ELR (cell line): ENCODE data around the gene CSNK1G1.

ENCODE experiments used
- DNase-seq: peaks from one replicate; pipeline ENCODE4 v3.0.0-alpha.2; 2015; ENCODE audit warnings: low read depth

The CSNK1G1 gene

DNA sequence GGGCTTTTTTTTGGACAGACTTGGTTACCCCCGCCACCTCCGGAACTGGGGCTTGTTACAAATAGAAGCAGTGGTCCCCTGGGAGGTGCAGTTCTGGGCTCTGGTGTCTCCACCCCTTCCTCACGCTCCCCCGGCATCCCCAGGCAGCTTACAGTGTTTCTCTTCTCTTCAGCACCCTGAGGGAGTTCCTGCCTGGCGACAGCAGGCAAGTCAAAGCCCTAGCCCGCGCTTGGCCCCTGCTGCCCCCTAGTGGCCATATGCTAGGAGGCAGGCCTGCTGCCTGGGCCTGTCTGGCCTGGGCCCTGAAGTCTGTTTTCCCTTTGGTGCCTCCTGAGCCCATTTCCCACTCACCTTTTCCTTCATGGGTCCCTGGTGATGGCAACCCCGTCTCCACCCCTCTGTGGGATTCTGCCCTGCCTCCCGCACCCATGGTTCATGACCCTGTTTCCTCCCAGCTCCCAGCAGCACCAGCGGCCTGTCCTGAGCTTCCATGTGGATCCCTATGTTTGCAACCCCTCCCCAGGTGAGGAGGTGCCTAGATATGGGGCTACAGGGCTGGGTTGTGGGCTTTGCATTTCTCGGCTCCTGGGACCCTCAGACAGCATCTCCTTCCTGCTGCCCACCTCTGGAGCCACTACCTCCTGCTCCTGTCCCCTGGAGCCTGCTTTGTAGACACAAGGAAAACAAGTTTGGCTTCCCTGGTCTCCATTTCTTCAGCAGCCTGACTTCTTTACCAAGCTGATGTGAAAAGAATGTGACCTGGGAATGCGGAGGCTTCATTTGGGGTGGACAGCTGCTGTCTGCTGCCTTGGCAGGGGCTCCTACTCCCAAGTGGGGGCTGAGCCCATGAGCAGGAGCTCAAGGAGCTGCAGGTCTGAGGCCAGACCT lies 202.2 kb downstream of the CSNK1G1 start:
- DNase-seq: peak; percentile 85

- DNase-seq: peak; percentile 37
Measured at GRCh38 chr15:64152507-64153387, 203.2 kb downstream of the CSNK1G1 start.

DNA sequence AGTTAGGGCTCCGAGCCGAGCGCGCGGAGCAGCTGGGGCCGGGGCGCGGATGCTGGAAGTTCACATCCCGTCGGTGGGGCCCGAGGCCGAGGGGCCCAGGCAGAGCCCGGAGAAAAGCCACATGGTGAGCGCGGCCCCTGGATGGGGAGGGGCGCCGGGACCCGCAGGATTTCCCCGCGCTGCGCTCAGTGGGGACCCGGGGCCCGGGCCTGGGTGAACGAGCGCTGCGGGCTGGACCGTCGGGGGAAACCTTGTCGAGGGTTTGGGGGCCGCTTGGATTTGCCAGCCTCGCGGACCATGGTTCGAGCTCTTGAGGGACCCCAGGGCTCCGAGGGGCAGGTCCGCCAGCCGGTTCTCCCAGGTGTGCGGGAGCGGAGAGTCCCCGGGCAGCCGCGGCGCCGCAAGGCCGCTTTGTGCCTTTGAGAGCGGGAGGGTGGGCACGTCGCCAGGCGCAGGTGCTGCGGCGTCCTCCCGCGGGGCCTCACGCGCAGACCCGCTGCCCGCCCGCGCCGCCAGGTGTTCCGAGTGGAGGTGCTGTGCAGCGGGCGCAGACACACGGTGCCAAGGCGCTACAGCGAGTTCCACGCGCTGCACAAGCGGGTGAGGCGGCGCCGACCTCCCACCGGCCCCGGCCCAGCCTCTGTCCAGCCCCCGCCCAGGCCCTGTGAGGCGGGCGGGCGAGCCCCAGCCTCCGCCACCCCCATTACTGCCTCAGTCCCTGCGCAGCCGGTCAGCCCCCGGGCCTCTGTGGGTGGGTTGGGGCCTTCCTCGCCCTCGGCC lies 204.1 kb downstream of the CSNK1G1 start, which contains the start of gene SNX22:
SNX22 (plus strand) TSS at position 5 of the 780 bp plus-strand sequence; CDS start at position 50, 45 bp downstream.
- DNase-seq: peak; percentile 11

GRCh38 chr15:64149893-64150578 lies 205.9 kb downstream of the CSNK1G1 start:
- no peak for DNase-seq

DNA sequence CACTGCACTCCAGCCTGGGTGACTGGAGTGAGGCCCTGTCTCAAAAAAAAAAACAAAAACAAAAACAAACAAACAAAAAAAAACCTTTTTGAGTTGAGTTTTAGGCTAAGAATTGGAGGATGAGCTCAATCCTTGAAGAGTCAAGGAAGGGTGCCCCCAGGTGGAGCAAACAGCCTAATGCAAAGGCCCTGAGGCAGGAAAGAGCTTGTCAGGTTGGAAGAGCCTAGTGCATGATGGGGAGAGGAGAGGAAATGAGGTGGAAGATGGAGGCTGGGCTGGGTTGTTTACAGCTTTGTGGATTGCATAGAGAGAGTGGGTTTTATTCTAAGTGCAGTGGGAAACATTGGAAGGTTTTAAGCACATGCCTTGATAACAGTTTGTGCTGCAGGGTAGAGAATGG lies 206.5 kb downstream of the CSNK1G1 start:
- DNase-seq: peak; percentile 60

DNA sequence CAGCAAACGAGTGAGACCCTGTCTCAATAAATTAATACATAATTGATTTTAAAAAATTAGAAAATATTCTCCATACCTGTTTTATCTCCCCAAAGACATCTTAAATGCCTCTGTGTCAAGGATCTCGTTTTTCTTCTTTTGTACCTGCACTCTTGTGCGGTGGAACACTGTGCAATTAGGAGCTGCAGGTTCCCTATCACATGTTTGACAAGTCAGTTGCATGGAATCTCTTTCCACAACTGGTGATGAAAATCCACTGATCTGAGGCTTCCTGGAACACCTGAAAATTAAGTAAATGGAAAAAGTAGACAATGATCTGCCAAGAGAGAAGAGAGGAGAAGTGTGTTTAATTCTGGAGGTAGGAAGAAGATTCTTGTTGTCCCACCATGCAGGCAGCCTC lies 207.4 kb downstream of the CSNK1G1 start:
- DNase-seq: no peak

DNA sequence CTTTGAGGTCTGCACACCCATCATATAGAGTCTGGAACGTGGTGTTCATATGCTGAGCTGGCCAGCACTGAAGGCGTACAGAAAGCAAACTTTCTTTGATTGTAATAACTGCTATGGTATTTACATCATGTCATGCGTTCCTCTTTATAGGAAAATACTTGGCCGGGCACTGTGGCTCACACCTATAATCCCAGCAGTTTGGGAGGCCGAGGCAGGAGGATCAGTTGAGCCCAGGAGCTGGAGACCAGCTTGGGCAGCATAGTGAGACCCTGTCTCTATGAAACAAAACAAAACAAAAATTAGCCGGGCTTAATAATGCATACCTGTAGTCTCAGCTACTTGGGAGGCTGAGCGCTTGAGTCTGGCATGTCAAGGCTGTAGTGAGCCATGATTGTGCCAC lies 207.8 kb downstream of the CSNK1G1 start:
- no peak for DNase-seq

DNA sequence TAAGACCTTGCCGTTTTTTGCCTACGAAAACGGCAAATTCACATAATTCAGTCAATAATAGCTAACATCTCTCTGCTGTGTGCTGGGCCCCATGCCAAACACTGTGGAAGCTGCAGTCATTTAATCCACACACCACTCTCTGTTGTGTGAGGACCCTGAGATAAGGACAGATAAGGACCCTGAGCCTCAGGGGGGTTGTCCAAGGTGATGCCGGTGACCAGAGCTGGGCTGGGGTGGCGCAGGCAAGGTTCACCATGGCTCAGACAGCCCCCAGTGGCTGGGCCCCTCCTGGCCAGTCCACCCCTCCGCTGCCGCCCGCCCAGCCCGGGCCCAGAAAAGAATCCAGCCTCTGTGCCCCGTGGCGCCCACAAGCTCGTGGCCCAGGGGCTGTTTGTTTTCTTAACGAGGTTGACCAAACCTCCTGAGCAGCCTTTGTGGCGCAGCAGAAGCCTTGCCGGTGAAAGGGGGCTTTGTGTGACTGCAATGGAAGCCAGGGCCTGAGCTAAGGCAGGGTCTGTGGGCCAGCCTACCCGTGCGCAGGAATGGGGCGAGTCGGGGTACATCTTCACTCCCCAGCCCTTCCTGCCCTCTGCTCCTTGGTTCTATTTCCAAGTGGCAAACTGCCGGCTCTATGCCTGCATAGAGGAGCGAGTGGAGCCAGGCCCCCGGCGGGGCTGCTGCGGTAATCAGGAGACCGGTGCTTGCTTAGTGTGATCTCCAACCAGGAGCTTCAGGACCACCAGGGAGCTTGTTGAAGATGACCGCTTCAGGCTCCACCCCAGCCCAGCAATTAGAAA lies 208.9 kb downstream of the CSNK1G1 start:
- DNase-seq: no peak

DNA sequence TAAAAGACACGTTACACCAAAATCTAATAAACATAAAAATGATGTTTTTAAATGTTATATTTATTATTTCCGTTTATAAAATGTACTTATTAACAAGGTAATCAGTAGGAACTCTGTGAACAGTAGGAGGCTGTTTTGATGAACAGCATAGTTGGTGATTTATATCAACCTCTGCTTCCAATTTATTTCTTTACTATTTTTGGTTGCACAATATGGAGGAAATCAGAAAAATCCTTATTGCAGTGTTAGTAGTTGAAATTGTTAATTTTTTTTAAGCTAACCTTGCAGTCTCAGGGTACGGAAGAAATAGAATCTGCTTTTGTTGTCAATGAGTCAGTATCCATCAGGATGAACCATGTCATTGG lies 209.5 kb downstream of the CSNK1G1 start:
- no peak for DNase-seq

DNA sequence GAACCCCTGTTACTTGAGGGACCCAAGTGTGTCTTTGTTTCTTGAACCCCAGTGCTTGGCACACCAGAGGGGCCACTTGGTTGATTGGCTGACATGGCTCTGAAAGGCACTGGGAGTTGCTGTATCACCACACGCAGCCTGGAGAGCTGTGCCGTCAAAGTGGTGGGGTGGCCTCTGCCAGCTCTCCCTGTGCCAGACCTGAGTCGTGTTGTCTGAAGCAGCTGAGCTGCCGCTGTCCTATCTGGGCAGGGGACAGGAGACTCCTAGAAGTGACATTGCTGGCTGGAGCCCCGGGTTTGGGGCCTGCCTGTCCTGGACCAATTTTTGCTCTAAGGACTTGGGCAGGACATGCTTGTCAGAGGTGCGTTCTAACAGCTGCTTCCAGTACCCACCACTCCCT lies 209.9 kb downstream of the CSNK1G1 start:
- no peak for DNase-seq

DNA sequence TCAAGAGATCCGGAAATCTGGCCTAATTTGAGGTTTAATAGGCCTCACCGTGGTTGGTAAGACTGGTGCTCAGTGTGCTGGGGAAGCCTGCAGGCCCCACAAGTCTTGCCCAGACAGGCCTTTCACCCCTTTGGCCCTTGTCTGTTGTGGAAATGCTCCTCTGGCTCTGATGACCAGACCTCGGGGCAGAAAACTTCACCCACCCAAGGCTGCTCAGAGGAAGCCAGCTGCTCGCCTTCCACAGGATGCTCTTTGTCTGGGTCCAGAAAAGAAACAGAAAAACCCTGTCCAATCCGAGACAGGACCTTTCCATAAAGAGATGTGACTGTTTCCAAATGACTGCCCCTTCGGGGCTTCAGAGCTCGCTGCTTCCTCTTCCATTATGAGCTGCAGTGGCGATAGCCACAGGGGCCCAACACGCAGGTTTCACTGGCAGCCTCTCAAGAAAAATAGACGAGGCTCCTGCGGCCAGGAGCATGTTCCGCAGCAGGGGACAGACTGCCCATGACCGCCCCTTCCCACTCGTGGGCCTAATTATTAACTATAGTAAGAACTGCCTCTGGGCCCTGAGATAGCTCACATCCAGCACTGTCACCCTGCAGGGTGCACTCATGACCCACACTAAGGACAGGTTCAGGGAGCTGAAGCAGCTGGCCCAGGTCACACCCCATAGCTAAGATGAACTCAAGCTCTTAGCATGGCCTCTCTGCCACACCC lies 211.2 kb downstream of the CSNK1G1 start:
- DNase-seq: no peak

- no peak for DNase-seq
Measured at GRCh38 chr15:64144192-64144564, 211.8 kb downstream of the CSNK1G1 start.

DNA sequence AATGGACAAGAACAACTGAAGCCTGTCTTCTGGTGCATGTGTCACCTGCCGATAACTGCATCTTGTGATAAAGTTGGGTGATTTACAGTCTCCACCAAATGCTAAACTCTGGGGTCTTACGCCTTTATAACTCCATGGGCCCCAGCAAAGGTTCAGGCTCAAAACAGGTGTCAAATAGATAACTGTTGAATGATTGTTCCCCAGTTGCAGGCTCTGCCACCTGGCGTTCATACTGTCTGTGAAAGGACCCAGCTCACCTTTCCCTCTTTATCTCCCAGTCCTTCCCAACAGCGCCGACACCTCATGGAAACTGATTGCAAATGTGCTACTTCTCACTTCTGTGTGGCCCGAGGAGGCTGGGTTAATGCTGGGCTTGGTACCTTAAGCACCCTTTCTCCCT lies 212.7 kb downstream of the CSNK1G1 start:
- no peak for DNase-seq

DNA sequence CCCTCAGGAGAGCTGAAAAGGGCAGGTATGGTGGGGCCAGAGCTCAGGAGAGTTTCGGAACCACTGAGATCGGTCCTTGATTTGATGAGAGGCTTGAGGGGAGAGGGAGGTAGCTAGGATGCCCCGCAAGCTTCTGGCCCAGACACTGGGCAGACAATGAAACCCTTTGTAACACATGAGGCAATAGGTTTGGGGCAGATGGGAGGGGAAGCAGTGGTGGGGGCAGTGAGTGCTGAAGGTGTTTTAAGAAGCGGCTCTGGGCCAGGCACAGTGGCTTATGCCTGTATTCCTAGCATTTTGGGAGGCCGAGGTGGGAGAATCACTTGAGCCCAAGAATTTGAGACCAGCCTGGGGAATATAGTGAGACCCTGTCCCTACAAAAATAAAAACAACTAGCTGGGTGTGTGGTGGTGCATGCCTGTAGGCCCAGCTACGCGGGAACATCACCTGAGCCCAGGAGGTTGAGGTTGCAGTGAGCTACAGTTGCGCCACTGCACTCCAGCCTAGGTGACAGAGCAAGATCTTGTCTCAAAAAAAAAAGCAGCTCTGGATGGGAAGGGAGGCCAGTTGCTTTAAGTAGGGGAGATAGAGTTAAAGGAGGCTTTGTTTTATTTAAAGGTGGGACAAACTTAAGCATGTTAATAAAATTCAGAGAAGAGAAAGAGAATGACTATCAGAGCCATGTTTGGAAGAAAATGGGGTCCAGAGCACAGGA lies 214.0 kb downstream of the CSNK1G1 start:
- DNase-seq: no peak

DNA sequence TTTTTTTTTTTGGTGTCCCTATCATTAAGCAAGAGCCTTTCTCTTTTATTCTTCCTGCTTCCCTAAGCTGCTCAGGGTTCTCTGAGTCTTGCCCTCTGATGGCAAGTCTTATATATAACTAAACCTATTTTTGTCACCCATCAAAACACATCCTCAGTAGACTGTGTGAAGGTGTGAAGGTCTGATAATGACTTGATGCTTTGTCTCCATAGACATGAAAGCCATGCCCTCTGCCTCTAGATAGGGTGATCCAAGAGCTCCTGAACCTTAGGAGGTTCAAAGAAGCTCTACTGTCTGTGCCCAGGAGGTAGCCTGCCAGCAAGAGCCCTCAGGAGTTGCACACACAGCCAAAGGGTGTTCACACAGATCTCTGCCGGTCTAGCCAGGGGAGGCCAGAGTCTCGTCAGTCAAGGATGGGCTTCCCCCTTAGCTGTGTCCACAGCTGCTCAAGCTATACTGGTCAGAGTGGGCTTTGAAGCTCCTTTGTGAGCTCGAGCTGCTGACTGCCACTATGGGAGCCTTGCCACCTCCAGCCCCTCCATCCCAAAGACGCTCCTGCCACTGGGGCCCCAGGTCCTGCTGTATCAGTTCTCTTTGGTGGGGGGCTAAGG lies 217.5 kb downstream of the CSNK1G1 start:
- no peak for DNase-seq

DNA sequence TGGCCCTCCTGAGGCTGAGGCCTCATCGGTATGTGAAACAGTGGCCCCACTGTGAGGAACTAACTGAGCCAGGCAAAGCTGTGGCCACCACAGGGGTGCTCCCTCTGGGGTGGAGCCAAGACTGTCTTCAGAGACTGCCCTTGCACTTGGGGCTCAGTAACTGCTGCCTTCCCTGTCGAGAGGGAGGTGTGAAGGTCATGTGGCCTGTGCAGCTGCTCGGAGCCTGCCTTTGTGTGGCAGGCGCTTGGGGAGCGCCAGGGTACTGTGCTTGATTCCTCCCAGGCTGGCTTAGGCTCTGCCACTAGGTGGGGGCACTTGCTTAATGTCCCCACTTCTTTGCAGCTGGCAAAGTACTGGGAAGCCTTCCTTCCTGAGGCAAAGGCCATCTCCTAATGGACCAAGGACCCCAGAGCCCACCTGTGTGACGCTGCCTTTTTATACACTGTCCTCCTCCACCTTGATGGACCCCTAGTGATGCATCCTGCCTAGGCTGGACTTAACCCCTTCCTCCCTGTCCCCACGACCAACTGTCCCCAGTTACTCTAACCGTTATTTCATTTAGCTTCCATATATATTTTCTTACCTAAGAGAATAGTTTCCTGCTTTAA lies 218.6 kb downstream of the CSNK1G1 start:
- no peak for DNase-seq

DNA sequence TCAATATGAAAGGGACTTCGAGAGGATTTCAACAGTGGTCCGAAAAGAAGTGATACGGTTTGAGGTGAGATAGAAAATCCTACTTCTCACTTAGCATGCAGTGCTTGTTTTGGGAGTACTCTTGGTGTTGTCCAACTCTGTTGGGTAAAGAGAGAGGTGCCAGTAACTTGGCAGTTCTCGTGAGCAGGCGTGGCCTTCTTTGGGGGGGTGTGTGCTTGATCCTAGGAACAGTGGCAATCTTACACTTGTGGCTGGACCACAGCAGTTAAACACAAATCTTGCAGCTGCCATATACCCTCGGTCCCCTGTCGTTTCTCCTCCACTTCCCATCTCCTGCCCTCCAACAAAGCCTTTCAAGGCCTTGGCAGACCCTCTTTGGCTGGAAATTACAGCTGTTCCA lies 219.6 kb downstream of the CSNK1G1 start:
- no peak for DNase-seq

DNA sequence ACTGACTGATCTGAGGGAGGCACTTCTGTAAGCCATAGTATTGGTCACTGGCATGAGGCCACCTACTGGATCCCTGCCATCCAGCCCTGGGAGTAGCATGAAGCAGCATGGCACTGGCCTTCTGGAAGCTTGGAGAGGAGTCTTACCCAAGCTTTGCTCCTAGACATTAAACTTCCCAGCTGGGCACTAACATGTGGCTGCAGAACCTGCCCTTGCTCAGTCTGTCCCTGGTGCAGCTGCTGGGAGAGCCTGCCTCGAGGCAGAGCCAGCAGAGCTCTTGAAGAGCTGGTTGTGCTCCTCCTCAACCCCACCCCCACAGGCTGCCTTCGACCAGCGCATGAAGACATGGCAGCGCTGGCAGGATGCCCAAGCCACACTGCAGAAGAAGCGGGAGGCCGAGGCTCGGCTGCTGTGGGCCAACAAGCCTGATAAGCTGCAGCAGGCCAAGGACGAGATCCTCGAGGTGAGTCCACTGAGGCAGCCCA lies 221.6 kb downstream of the CSNK1G1 start:
- no peak for DNase-seq
